HepG2 (cell line): ENCODE results near the gene PEX7. TPM values are rescaled to one million over a fixed set of nuclear protein-coding genes. Genes with fewer than 3 reads are reported as not detected.

Experiments
- GABPA ChIP-seq, 2 experiments: IDR thresholded peaks; 2 replicates each; pipeline ENCODE4 v1.6.1; 2011 to 2016; ENCODE audit warnings: low read depth in 2 of 2, low read length in 1 of 2, missing biosample characterization in 1 of 2, missing genetic modification characterization in 1 of 2
- KLF12 ChIP-seq: sonication (generic); formaldehyde crosslinking; IDR thresholded peaks from 2 replicates; pipeline ENCODE4 v1.4.0; 2020; ENCODE audit warnings: missing genetic modification reagents, borderline replicate concordance
- PREB ChIP-seq: sonication (generic); formaldehyde crosslinking; IDR thresholded peaks from 2 replicates; pipeline ENCODE4 v1.4.0; 2020; ENCODE audit warnings: missing genetic modification reagents
- USF2 ChIP-seq, 2 experiments: sonication (generic) in 1 of 2; formaldehyde crosslinking in 1 of 2; IDR thresholded peaks; 2 replicates each; pipeline versions ENCODE4 v1.5.1 to v1.6.1; 2011 to 2020; ENCODE audit warnings: borderline replicate concordance in 1 of 2, low read depth in 1 of 2, low read length in 1 of 2, mild to moderate bottlenecking in 1 of 2, missing genetic modification reagents in 1 of 2, moderate library complexity in 1 of 2
- ZBTB46 ChIP-seq: sonication (generic); formaldehyde crosslinking; IDR thresholded peaks from 2 replicates; pipeline ENCODE4 v1.4.0; 2020; ENCODE audit warnings: mild to moderate bottlenecking, missing genetic modification reagents, borderline replicate concordance
- ZHX2 ChIP-seq, 2 experiments: sonication (generic) in 1 of 2; formaldehyde crosslinking in 1 of 2; IDR thresholded peaks; 2 replicates each; pipeline versions ENCODE4 v1.6.1 to v1.9.0; 2014 to 2022; ENCODE audit warnings: antibody characterized with exemption in 1 of 2, borderline replicate concordance in 1 of 2, inconsistent platforms in 1 of 2, low read depth in 1 of 2, missing genetic modification reagents in 1 of 2
- ZNF776 ChIP-seq: sonication (generic); formaldehyde crosslinking; IDR thresholded peaks from 2 replicates; pipeline ENCODE4 v1.4.0; 2020; ENCODE audit warnings: mild to moderate bottlenecking, missing genetic modification reagents
- polyA plus RNA-seq, 8 experiments: library from polyadenylated mRNA; depleted of rRNA in 3 of 8; stranded (reverse) in 7 of 8; unstranded in 1 of 8; fragments of >200 nt; fragmentation: Illumina TruSeq in 4 of 8; extraction: Trizol in 4 of 8; gene quantifications; 2 replicates each; pipeline versions ENCODE4 v1.2.1 to v1.2.3, GENCODE V29; 2011 to 2016; ENCODE audit warnings: low read depth in 4 of 8, missing spikeins in 1 of 8, mixed read lengths in 1 of 8; ENCODE audit not compliant: insufficient read depth in 1 of 8
- total RNA-seq, 5 experiments: library from RNA; depleted of rRNA; stranded (reverse); fragments of >200 nt; fragmentation: Illumina TruSeq; extraction: Trizol; gene quantifications; 2 replicates each; pipeline ENCODE4 v1.2.3, GENCODE V29; 2016; ENCODE audit warnings: low read depth in 1 of 5

The PEX7 gene
- total and polyA plus RNA-seq, 2 of the 13 experiments (the other 11 are each of a cell fraction or from before 2014, with no cell fraction given) = 0.04 to 0.53 TPM

GRCh38 chr6:136822376-136823127 lies at the start of gene PEX7 (continued):
- peak; percentile 76; the same call in 1 of the 2 replicates for TF ChIP-seq ZHX2 (IDR thresholded peaks at IDR 0.05; ENCODE audit: low read depth)
- no peak for TF ChIP-seq ZHX2 (CRISPR knock-in tag; IDR thresholded peaks at IDR 0.05; ENCODE audit: borderline replicate concordance)
- no peak for TF ChIP-seq ZBTB46 (CRISPR knock-in tag)
- TF ChIP-seq USF2 (IDR thresholded peaks at IDR 0.05; ENCODE audit: low read depth, low read length) = no peak
- peak; percentile 35; the same call in 1 of the 2 replicates for TF ChIP-seq USF2 (CRISPR knock-in tag; IDR thresholded peaks at IDR 0.05; ENCODE audit: borderline replicate concordance)
- no peak for TF ChIP-seq PREB (CRISPR knock-in tag)
- TF ChIP-seq GABPA (IDR thresholded peaks at IDR 0.05; ENCODE audit: low read depth, low read length) = peak; percentile 52
- TF ChIP-seq GABPA (CRISPR knock-in tag; IDR thresholded peaks at IDR 0.05; ENCODE audit: low read depth) = peak; percentile 57
- 0 out of 2 replicates have a peak, but pooled peaks have one; percentile 50 for TF ChIP-seq ZNF776 (CRISPR knock-in tag)
- no peak for TF ChIP-seq KLF12 (CRISPR knock-in tag)
